NCI-H2227 treated with DMSO at 0.1 percent for 48 hours (cell line): ENCODE data around the gene RNF169.

Experiments used
- DNase-seq: peaks from one replicate; lab custom pipeline; 2025; lab: John Stamatoyannopoulos, UW

RNF169 gene

DNA sequence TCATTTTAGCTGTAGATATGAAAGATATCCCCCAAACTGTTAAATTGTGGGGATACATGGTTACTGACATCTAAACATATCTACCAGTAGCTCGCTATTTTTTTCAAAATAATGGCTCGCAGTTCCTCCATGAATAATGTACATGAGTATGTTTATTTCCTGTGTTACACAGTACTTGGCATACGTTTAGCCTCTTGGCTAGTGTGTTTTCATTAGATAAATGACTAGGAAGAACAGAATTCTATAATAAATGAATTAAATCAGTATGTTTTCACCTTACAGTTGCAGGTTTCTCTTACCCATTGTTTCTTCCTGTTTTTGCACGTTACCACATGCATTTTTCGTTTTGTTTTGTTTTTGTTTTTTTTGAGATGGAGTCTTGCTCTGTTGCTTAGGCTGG is 21.8 kb downstream of the RNF169 start:
- no peak for DNase-seq

DNA sequence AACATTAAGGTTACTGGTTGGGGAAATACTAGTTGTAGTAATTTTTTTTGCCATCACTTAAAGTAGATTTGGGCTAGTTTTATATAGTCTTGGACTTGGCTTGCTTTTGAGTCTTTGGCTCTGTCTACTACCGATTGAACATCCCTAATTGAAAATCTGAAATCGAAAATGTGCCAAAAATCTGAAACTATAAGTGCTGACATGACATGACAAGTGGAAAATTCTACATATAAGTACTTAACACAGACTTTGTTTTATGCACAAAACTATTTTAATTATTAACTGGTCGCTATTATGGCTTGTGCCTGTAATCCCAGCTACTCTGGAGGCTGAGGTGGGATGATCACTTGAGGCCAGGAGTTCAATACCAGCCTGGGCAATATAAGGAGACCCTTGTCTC is 22.5 kb downstream of the RNF169 start:
- DNase-seq: no peak

DNA sequence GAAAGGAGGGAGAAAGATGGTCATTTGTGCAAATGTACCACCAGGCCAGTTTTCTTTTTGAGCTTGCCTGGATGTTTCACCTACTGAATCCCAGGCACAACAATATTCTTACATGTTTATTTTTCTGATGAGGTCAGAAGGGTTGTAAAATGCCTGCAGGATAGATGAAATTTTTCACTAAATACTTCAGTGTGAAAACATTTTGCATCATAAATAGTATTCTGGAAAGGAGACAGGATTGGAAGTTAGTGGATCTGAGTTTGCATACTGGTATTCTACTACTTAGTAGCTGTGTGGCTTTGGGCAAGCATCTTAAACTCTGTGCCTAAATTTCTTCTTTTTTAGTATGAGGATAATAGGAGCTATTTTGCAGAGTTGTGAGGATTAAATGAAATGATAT is 24.8 kb downstream of the RNF169 start:
- DNase-seq: no peak

DNA sequence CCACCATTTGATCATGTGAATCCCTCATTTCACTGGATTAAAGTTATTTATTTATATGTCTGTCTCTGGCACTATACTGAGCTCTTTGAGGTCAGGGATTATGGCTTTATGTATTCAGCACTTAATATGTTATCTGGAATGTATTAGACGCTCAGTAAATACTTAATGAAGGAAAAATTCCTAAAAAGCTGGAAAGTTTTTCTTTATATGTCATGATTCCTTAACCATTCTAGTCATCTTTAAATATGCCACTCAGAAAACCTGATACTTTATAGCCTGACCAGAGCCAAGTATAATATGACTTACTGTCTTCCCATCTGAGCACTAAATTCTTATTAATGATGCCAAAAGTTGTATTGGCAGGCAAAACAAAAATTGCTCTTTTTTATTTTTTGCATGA is 27.1 kb downstream of the RNF169 start:
- DNase-seq: no peak

DNA sequence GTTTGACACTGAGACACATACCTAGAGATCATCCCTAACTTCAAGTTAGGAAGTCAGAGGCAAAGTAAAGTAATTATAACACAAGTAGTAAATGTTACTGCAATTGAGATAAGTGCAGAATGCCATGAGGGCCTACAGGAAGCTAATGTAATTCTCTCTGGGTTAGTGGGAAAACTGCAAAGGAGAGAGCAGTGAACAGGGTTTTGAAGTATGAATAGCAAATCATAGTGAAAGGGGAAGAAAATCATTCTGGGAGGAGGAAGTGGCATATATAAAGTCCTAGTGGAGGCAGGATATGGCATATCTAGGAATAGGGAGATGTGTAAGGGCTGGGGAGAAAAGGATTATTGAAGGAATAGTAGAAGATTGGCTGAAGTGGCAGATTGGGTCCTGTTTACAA is 27.9 kb downstream of the RNF169 start:
- DNase-seq: no peak

DNA sequence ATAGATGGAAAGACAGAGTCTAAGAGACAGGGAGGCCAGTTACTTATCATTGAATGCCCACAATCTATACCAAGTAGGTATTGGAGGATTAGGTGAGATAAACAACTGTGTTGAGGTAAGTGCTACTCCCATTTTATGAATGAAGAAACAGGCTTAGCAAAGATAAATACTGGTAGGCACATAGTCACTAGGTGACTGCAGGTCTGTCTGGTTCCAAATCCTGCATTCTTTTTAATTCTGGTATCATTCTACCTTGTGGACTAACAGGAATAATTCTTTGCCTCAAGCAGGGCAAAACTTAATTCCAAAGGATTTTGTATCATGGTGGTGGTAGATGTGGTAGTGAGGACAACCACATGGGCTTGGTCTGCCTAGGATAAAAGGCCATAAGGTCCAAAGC is 28.4 kb downstream of the RNF169 start:
- no peak for DNase-seq

DNA sequence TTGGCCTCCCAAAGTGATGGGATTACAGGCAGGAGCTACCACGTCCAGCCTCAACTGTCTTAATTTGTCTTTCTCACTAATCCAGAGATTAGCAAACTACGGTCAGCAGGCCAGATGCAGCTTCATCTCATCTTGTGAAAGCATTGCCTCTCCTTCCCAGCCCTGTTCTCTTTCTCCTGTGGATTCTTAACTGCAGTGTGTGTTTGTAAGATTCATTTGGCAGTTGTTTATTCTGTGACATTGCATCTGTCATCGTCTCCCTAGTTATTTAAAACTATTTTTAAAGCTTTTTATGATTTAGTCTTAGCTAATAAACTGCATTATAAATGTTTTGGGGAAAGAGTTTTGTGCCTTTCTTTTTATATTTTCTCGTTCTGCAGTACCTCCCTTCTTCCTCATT is 29.2 kb downstream of the RNF169 start:
- no peak for DNase-seq

DNA sequence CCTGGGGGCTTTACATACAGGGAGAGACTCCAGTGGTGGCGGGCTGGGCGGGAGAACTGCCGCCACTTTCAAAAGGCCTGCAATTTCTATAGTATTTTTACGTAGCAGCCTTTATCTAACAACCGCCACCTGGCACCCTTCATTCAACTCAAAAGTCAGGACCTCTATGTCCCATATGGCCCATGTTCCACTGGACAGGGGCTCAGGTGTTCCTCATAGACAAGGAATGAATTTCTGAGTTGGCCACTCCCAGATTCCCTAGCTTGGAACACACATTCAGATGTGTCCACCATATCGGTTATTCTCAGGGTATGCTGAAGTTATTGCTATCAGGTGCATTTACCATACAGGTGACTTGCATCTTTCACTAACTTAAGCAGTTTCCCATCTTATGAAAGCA is 29.9 kb downstream of the RNF169 start:
- no peak for DNase-seq

DNA sequence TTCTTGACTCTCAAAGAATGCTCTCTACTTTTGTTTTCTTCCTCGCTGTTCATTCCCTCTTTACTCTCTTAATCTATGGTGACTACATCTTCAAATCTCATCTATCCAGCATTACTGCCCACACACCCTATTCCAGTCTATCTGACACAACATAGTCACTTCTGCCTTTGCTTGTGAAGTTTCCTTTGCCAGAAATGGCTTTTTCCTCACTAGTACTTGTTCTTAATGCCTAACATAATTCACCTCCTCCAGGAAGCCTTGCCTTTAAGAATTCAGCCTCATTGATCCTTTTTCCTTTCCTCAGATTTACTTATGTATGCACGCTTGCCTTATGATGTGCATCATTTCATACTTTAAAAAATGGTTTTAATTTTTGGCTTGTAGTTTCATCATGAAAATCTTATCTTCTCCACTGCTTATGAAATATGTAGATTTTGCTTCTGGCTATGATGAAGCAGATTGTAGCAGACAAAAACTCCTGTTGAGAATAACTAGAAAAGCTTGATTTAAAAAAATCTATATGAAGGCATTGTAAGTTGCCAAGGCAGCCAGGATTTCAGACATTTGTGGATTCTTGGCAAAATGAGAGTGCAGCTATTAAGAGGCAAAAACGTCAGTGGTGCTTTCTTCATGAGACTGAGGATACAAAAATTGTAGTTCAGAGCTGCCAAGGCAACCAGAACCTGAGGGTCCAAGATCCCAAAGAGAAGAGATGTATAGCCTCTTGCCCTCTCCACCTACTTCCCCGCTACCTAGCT is 31.8 kb downstream of the RNF169 start:
- DNase-seq: no peak

DNA sequence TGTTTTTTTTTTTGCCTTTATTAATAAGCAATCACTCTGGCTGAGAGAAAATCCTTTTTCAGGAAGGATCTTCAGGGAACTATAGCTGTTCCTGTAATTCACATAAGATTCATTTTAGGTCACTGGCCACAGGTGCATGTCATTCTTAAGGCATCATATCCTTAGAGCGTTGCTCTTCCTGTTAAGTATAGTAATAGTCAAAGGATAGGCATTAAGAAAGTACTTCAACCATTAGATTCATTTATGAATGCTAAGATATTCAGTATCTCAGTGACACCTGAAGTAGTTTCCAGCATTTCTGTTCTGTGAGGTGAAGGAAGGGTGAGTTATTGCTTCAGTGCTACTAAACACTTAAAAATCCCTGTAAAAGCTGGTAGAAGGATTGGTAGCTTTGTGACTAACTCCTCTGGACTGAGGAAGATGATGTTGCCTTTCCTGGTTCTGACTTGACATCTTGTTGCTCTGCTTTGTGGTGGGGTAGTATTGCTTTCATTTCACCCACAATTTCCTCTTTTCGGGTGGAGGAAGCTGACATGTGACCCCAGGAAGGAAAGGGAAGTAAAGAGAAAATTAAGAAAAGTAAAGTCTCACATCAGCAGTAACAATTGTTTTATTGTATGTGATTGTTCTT is 34.7 kb downstream of the RNF169 start:
- DNase-seq: no peak

DNA sequence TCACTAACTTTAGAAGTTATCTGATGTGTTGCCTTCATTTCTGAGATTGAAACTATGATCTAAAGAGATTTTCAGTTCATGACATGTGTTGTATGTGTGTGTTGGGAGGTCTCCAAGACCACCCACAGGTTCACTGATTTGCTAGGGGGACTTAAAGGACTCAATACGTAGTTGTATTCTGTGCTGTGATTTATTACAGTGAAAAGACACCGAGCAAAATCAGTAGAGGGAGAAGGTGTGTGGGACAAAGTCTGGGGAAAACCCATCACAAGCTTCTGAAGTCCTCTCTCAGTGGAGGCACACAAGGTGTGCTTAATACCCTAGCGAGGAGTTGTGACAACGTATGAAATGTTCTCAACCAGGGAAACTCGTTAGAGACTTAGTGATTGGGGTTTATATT is 35.6 kb downstream of the RNF169 start:
- DNase-seq: no peak

DNA sequence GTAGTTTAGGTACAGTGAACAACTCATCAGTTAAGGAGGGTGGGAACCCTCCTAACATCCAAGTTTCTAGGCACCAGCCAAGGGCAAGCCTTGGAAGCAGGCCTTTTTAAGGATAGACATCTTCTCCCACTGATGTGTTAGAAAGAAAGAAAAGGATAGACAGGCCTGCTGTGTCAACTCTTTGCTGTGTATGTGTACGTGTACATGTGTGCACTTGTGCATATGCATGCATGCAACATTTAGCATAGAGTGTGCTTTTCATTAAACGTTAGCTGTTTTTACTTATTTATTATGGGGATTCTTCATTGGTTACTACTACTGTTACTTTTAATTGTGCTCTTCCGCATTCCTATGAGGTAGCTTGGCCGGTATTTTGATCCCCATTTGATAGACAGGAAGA is 36.1 kb downstream of the RNF169 start:
- no peak for DNase-seq

DNA sequence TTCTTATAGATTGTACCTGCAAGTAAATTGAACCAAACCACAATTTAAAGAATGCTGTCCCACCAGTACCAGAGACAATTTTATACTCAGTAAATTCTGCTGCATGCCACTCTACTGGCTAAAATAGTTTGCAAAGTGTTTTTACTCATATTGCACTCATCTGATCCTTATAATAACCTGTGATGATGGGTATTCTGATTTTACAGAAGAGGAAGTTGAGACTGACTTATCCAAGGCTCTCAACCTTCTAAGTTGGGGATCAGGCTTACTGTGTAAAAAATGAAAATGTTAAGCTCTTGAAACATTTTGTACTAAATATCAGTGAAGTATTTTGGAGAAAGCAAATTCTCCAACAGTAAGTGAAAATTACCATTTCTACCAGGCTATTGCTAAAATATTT is 37.9 kb downstream of the RNF169 start:
- no peak for DNase-seq

DNA sequence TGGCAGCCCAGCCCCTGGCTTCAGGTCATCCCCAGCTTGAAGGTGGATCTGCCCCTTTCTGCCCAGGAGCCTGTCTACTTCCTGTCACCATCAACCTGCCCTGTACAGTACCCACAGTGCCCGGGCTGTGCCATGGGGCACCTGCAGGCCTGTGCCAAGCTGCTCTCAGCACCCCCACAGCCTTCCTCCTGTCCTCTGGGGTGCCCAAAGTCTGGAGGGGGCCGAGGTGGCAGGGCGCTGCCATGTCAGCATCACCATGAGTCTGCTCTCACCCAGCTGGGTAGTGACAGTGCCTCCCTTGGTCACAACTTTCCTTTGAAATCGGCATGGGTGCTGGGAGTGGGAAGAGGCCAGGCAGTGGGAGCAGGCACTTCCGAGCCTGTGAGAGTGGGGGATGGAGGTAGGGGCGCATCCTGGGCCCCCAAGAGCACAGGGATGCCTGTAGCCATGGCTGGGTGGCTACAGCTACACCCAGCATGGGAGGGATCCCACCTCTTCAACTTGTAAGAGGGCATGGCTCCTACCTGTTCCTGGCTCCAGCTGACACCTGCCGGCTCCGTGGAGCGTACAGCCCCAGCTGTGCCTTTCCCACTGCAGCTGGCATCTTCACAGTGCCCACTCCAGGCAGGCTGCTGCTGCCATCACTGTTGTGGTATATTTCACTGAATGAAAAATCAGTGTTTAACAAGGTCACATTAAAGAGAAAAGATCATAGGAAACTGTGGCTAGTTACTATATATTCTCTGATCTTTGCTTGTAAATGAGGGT is 42.9 kb downstream of the RNF169 start:
- no peak for DNase-seq

DNA sequence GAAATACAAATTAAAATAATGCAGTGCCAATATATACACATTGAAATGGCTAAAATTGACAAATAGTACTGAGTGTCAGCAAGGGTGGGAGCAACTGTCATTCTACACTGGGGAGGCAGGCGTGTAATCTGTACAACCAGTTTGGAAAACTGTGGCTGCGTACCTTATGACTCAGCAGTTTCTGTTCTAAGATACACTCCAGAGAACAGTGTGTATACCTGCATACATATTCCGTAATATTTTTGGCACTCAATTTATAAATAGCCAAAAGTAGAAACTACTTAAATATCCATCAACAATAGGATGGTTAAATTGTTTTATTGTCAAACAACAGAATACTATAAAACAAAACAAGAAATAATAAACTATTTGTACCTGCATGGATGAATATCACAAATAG is 57.6 kb downstream of the RNF169 start:
- DNase-seq: no peak

DNA sequence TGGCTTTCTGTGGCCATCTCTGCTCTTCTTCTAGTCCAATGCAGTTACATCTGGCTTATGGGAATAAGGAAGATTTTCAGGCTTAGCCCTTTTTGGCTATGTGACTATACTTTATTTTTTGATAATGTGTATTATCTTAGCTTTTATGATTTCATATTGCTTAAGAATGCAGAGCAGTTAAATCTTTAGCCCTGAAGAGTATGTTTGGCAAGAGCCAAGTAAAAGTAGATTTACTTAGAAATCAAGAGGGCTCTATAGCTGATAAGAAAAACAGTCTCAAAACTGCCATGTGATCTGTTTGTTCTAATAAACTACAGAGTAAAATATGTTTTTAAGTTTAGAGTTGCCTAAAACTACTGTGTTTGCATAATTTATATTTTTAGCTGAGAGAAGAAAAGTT is 61.2 kb downstream of the RNF169 start:
- no peak for DNase-seq

DNA sequence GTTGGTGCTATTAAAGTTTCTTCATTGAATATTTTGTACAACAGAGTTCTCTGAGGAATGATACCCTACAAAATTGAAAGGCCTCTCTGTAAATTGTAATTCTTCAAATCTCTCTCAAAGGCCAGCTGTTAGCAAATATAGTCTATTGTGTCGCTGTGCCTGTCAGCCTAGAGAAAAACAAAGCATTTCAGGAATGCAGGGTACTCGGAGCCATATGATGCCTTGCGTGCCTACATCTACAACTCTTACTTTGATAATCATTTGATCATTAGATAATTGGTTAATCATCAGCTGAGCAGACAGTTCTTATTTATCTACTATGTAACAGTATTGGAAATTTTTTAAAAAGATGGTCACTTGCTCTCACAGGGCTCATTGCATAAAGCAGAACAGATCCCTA is 67.3 kb downstream of the RNF169 start:
- no peak for DNase-seq

DNA sequence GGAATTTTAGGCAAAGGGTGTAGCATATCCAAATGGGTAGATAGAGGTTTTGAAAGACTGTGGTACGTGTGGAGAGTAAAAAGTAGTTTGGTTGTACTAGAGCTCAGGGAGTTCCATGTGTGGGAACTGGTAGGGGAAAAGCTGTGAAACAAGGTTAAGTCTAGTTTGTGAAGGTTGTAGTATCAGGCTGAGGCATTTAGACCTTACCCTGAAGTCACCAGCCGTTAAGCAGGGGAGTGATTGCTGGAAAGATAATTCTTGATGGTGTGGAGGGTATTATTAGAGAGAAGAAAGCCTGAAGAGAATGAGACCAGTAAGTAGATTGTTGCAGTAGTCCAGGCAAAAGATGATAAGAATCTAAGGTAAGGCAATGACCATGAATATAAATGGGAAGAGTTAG is 68.0 kb downstream of the RNF169 start:
- no peak for DNase-seq

DNA sequence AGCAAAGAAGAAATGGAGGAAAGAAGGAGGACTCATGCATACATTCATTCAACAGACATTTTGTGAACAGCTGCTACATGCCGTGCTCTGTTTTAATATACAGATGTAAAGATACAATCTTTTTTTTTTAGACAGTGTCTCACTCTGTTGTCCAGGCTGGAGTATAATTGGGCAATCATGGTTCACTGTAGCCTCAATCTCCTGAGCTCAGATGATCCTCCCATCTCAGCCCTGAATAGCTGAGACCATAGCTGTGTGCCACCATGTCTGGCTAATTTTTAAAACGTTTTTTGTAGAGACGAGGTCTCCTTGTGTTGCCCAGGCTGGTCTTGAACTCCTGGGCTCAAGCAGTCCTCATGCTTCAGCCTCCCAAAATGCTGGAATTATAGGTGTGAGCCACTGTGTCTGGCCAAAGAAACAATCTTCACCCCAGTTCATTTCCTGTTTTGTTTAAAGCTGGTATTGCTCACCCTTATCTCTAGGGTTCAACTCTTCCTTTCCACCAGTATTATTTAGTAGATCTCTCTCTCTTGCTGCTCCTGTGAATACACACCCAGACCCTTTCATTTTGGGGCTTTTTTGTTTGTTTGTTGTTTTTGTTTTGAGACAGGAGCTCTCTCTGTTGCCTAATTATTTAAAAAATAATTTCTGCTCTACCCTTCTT is 69.8 kb downstream of the RNF169 start:
- DNase-seq: no peak

DNA sequence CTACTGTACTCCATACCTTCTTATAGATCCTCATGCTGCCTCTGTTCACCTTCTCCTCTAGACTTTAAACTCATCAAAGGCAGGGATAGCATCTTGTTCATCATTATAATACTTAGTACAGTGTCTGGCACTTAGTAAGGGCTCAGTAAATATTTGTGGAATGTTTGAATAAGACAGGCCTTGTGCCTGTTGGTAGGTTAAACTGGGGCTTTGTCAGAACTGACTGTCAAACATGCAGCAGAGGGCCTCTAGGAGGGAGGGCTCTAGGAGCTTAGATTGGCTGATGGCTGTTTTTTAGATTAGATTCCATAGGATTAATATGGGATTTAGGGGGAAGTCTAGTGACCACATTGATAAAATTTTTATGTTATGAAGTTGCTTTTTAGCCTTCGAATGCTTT is 70.8 kb downstream of the RNF169 start:
- no peak for DNase-seq

DNA sequence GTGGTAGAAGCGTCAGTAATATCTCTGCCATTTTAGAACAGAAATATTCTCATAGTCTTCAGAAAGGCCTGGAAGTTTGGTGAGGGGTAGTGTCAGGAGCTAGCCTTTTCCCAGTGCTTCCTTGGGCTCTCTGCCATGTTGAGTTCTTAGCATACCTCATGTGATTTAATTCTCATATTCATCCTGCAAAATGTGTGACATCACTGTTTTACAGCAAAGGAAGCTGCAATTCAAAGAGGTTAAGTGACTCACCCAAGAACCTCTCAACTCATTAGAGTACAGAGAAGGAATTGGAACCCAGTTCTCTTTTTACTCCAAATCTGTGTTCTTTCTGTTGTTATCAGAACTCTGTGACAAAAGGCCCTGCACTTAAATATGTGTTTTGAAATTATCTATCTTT is 72.1 kb downstream of the RNF169 start:
- DNase-seq: no peak

DNA sequence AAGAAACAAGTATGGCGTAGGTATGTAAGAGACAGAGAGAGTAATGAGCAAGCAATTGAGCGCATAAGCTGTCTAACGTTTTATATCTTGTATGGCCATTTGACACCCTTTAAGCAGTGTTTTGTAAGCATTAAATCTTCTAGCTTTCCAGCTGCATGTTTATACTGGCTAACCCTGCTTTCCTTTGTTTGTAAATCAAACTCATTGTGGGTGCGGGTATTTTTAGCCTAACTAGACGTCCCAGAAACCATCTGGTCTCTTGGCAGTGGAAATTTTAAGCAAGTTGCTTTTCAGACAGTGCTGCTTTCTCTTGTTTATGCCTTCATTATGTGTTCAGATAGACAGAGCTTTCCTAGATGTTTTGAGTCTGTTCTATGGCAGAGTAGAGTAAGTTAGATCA is 73.5 kb downstream of the RNF169 start:
- DNase-seq: no peak
